ENCODE results near the gene CABCOCO1.

Gene CABCOCO1

GRCh38 chr10:61812920-61813319 lies 150.2 kb downstream of the CABCOCO1 start:
- no peaks in the 10 kb centered on the region for H3K4me1 Mint-ChIP-seq (ENCODE audit: low read depth)
- H3K9me3 Mint-ChIP-seq (ENCODE audit: low read depth), result no peaks in the 10 kb centered on the region
- no peaks in the 10 kb centered on the region for H3K27me3 Mint-ChIP-seq
- no peak overlapping the region for H3K27ac Mint-ChIP-seq
- H3K4me3 Mint-ChIP-seq, result no peak overlapping the region
- no peaks in the 10 kb centered on the region for H3K36me3 Mint-ChIP-seq

GRCh38 chr10:61814160-61814559 lies 151.4 kb downstream of the CABCOCO1 start:
- no peak overlapping the region for H3K4me3 Mint-ChIP-seq
- H3K9me3 Mint-ChIP-seq (ENCODE audit: low read depth), result no peaks in the 10 kb centered on the region
- no peaks in the 10 kb centered on the region for H3K36me3 Mint-ChIP-seq
- no peaks in the 10 kb centered on the region for H3K4me1 Mint-ChIP-seq (ENCODE audit: low read depth)
- no peaks in the 10 kb centered on the region for H3K27me3 Mint-ChIP-seq
- H3K27ac Mint-ChIP-seq, result no peak overlapping the region

GRCh38 chr10:61815496-61815895 lies 152.8 kb downstream of the CABCOCO1 start:
- Mint-ChIP-seq H3K9me3 (ENCODE audit: low read depth) (no peaks in the 10 kb centered on the region), H3K27me3 (no peaks in the 10 kb centered on the region), H3K4me1 (ENCODE audit: low read depth) (no peaks in the 10 kb centered on the region), H3K27ac (no peak overlapping the region), H3K4me3 (no peak overlapping the region), H3K36me3 (no peaks in the 10 kb centered on the region)

Measured in activated naive CD8-positive, alpha-beta T cell (primary cell).